ENCODE results near the gene IGF2BP1.

The IGF2BP1 gene

GRCh38 chr17:49041527-49041926 lies 44.3 kb downstream of the IGF2BP1 start:
- CTCF ChIA-PET = no interaction called here
- Mint-ChIP-seq H3K27me3 (peaks cover 54% of the 10 kb centered on the region), H3K4me1 (no peaks in the 10 kb centered on the region), H3K4me3 (no peak overlapping the region), H3K27ac (no peak overlapping the region), H3K9me3 (no peaks in the 10 kb centered on the region), H3K36me3 (no peaks in the 10 kb centered on the region)
- DNase-seq = no peak

- Mint-ChIP-seq H3K4me3 (no peak overlapping the region), H3K27me3 (peaks cover 43% of the 10 kb centered on the region)
- CTCF ChIA-PET = interaction anchor here (0.7 to 1.7 kb wide), 5 partner anchors 10 to 372 kb away, joined by 3 to 9 read pairs (median 4); no protein-coding TSS in a partner anchor
Measured at GRCh38 chr17:49045376-49045775, 48.2 kb downstream of the IGF2BP1 start.

DNA sequence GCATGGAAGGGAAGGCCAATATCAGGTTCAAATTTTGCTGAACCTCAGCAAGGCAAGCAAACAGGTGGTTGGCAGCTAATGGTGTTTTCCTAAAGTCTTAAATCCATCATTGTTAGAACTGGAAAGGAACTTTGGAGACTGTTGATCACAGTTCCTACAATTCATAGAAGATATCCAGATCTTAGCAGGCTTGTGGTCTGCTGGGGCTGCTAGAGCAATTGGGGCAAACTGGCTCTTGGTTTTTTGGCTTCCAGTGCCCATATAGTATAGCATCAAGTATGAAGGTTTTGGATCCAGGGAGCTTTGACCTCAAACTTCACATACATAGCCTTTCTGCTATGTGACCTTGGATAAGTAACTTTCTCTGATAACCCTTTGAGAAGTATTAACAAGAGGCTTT lies 49.7 kb downstream of the IGF2BP1 start:
- no peaks in the 10 kb centered on the region for H3K36me3 Mint-ChIP-seq

More at GRCh38 chr17:49045376-49045775, 48.2 kb downstream of the IGF2BP1 start:
- no peaks in the 10 kb centered on the region for H3K4me1 Mint-ChIP-seq
- DNase-seq = no peak
- no peak overlapping the region for H3K27ac Mint-ChIP-seq
- no peaks in the 10 kb centered on the region for H3K9me3 Mint-ChIP-seq
- H3K36me3 Mint-ChIP-seq = no peaks in the 10 kb centered on the region

GRCh38 chr17:49049265-49049664 lies 52.1 kb downstream of the IGF2BP1 start:
- CTCF ChIA-PET = no interaction called here

More for the DNA sequence above, 49.7 kb downstream of the IGF2BP1 start:
- Mint-ChIP-seq H3K27me3 (peaks cover 42% of the 10 kb centered on the region), H3K4me1 (no peaks in the 10 kb centered on the region), H3K4me3 (no peak overlapping the region), H3K27ac (no peak overlapping the region), H3K9me3 (no peaks in the 10 kb centered on the region)
- CTCF ChIA-PET = interaction anchor here (0.6 to 1.7 kb wide), 2 partner anchors 14 to 312 kb away, joined by 3 to 8 read pairs; no protein-coding TSS in a partner anchor
- no peak for DNase-seq

GRCh38 chr17:49050611-49051010 lies 53.4 kb downstream of the IGF2BP1 start:
- Mint-ChIP-seq H3K4me1 (no peaks in the 10 kb centered on the region), H3K4me3 (no peak overlapping the region), H3K27ac (no peak overlapping the region), H3K9me3 (no peaks in the 10 kb centered on the region), H3K27me3 (peaks cover 42% of the 10 kb centered on the region), H3K36me3 (no peaks in the 10 kb centered on the region)
- CTCF ChIA-PET = no interaction called here
- DNase-seq = no peak

More at GRCh38 chr17:49049265-49049664, 52.1 kb downstream of the IGF2BP1 start:
- H3K27me3 Mint-ChIP-seq = peaks cover 44% of the 10 kb centered on the region
- no peak overlapping the region for H3K27ac Mint-ChIP-seq
- no peaks in the 10 kb centered on the region for H3K4me1 Mint-ChIP-seq
- no peaks in the 10 kb centered on the region for H3K9me3 Mint-ChIP-seq
- no peak overlapping the region for H3K4me3 Mint-ChIP-seq
- no peak for DNase-seq
- H3K36me3 Mint-ChIP-seq = no peaks in the 10 kb centered on the region

DNA sequence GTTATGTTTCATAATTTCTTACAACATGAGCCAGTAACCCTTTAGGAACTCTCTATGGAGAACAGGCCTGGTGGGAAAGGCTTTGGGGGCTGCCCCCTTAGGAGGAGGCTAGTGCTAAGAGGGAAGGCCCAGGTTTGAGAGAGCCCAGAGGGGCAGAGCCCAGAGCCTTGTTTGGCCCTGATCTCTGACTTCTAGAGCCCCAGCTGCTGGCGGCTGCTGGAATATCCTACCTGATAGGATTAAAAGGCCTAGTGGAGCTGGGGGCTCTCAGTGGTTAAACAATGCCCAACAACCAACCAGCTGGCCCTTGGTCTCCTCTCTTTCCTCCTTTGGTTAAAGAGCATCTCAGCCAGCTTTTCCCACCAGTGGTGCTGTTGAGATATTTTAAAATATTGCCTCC lies 54.1 kb downstream of the IGF2BP1 start:
- no peak overlapping the region for H3K27ac Mint-ChIP-seq
- CTCF ChIA-PET = interaction anchor here (0.6 kb wide), 1 partner anchor 166 kb away, joined by 4 read pairs; no protein-coding TSS in a partner anchor
- H3K36me3 Mint-ChIP-seq = no peaks in the 10 kb centered on the region
- no peak overlapping the region for H3K4me3 Mint-ChIP-seq
- peaks cover 40% of the 10 kb centered on the region for H3K27me3 Mint-ChIP-seq
- H3K4me1 Mint-ChIP-seq = peaks cover 4% of the 10 kb centered on the region
- no peaks in the 10 kb centered on the region for H3K9me3 Mint-ChIP-seq
- DNase-seq = no peak

DNA sequence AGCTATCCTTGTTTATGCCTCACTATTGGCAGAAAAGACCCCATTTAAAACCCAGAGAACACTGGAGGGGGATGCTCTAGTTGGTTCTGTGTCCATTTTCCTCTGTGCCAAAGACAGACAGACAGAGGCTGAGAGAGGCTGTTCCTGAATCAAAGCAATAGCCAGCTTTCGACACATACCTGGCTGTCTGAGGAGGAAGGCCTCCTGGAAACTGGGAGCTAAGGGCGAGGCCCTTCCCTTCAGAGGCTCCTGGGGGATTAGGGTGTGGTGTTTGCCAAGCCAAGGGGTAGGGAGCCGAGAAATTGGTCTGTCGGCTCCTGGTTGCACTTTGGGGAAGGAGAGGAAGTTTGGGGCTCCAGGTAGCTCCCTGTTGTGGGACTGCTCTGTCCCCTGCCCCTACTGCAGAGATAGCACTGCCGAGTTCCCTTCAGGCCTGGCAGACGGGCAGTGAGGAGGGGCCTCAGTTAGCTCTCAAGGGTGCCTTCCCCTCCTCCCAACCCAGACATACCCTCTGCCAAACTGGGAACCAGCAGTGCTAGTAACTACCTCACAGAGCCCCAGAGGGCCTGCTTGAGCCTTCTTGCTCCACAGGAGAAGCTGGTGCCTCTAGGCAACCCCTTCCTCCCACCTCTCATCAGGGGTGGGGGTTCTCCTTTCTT lies 56.1 kb downstream of the IGF2BP1 start:
- H3K27me3 Mint-ChIP-seq = peaks cover 34% of the 10 kb centered on the region
- CTCF ChIA-PET = interaction anchor here (1.4 to 3.1 kb wide), 2 partner anchors 17 to 21 kb away, joined by 7 to 11 read pairs; no protein-coding TSS in a partner anchor
- no peak overlapping the region for H3K4me3 Mint-ChIP-seq
- H3K27ac Mint-ChIP-seq = no peak overlapping the region
- H3K9me3 Mint-ChIP-seq = no peaks in the 10 kb centered on the region
- peaks cover 4% of the 10 kb centered on the region for H3K4me1 Mint-ChIP-seq
- H3K36me3 Mint-ChIP-seq = no peaks in the 10 kb centered on the region
- DNase-seq = no peak

DNA sequence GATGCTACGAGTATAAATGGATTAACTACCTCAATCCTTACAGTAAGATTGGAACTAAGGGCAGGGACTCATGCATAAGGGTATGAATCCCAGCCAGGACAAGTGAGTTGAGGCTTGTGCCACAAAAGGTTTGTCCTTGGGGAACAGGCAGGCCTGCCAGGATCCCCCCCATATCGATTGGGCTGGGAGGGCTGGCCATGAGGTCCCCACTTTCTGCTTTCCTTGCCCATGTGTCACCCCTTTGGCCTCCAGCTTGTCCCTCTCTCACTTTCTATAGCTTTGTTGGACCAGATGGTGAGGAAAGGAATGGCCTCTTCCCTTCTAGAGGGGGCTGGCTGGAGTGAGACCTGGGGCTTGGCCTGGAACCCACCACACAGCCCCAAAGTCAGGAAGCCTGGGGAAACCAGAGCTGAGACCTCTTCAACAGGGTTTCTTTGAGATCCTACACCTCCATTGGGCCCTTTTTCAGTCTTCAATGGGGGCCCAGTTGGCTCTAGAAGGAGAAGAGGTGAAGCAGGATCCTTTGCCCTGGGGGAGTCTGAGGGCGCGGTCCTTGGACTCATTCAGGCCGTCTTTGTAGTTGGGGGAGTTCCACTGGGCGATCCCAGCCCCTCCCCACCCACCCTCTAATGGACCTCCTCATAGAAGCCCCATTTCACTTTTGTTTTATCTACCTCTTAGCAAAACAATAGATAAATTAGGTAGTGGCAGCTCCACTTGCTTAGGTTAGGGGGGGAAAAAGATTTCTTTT lies 57.3 kb downstream of the IGF2BP1 start:
- no peak for DNase-seq
- H3K27ac Mint-ChIP-seq = no peak overlapping the region
- H3K36me3 Mint-ChIP-seq = no peaks in the 10 kb centered on the region
- peaks cover 36% of the 10 kb centered on the region for H3K27me3 Mint-ChIP-seq
- H3K4me1 Mint-ChIP-seq = peaks cover 4% of the 10 kb centered on the region
- H3K9me3 Mint-ChIP-seq = no peaks in the 10 kb centered on the region
- CTCF ChIA-PET = interaction anchor here (3.1 kb wide), 1 partner anchor 19 kb away, joined by 11 read pairs; no protein-coding TSS in a partner anchor
- H3K4me3 Mint-ChIP-seq = no peak overlapping the region

- no peaks in the 10 kb centered on the region for H3K9me3 Mint-ChIP-seq
- H3K4me1 Mint-ChIP-seq = peaks cover 4% of the 10 kb centered on the region
- H3K36me3 Mint-ChIP-seq = no peaks in the 10 kb centered on the region
- H3K4me3 Mint-ChIP-seq = no peak overlapping the region
- CTCF ChIA-PET = interaction anchor here (1.0 to 3.1 kb wide), 2 partner anchors 19 to 22 kb away, joined by 3 to 11 read pairs; no protein-coding TSS in a partner anchor
- H3K27ac Mint-ChIP-seq = no peak overlapping the region
- H3K27me3 Mint-ChIP-seq = peaks cover 36% of the 10 kb centered on the region
- DNase-seq = no peak
Measured at GRCh38 chr17:49055181-49055927, 58.2 kb downstream of the IGF2BP1 start.

GRCh38 chr17:49061524-49061943 lies 64.3 kb downstream of the IGF2BP1 start:
- H3K4me1 Mint-ChIP-seq = no peaks in the 10 kb centered on the region
- DNase-seq = no peak
- no peak overlapping the region for H3K27ac Mint-ChIP-seq
- CTCF ChIA-PET = no interaction called here
- no peak overlapping the region for H3K4me3 Mint-ChIP-seq
- peaks cover 12% of the 10 kb centered on the region for H3K27me3 Mint-ChIP-seq
- H3K36me3 Mint-ChIP-seq = no peaks in the 10 kb centered on the region
- H3K9me3 Mint-ChIP-seq = no peaks in the 10 kb centered on the region

GRCh38 chr17:49063652-49064051 lies 66.5 kb downstream of the IGF2BP1 start:
- CTCF ChIA-PET = no interaction called here
- peaks cover 11% of the 10 kb centered on the region for H3K27me3 Mint-ChIP-seq
- no peak for DNase-seq
- H3K4me3 Mint-ChIP-seq = no peak overlapping the region
- no peaks in the 10 kb centered on the region for H3K36me3 Mint-ChIP-seq
- H3K4me1 Mint-ChIP-seq = no peaks in the 10 kb centered on the region
- H3K27ac Mint-ChIP-seq = no peak overlapping the region
- no peaks in the 10 kb centered on the region for H3K9me3 Mint-ChIP-seq

GRCh38 chr17:49067163-49067562 lies 70.0 kb downstream of the IGF2BP1 start:
- Mint-ChIP-seq H3K27me3 (peaks cover 9% of the 10 kb centered on the region), H3K4me3 (no peak overlapping the region), H3K9me3 (no peaks in the 10 kb centered on the region), H3K27ac (no peak overlapping the region), H3K4me1 (no peaks in the 10 kb centered on the region), H3K36me3 (no peaks in the 10 kb centered on the region)
- CTCF ChIA-PET = no interaction called here
- DNase-seq = no peak

DNA sequence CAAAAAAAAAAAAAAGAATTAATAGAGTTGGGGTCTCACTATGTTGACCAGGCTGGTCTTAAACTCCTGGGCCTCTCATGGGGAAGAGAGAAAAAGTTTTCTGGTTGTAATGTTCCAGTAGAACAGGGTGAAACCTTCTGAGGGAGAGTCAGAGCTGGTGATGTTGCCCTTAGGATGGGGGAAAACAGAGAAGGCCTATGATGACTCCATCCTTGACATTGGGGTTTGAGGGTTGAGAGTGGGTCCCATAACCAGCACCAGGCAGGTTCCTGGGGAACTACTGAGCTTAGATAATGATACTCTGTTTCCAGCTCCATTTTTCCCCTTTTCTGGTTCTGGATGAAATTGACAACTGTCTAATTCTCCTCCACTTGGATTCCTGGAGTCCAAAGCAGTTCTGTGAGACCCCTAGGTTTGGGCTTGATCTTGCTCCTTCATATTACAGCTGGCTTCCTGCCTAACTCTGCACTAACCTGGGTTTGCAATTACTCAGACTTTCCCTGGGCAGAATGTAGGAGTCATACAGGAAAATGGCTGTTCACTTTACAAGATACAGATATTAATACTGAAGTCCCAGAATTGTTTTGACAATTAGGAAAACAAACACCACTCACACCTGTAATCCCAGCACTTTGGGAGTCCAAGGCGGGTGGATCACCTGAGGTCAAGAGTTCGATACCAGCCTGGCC lies 72.5 kb downstream of the IGF2BP1 start:
- no peaks in the 10 kb centered on the region for H3K36me3 Mint-ChIP-seq
- no peaks in the 10 kb centered on the region for H3K9me3 Mint-ChIP-seq
- peaks cover 24% of the 10 kb centered on the region for H3K27me3 Mint-ChIP-seq
- CTCF ChIA-PET = no interaction called here
- no peak overlapping the region for H3K27ac Mint-ChIP-seq
- no peak for DNase-seq
- no peak overlapping the region for H3K4me3 Mint-ChIP-seq
- H3K4me1 Mint-ChIP-seq = no peaks in the 10 kb centered on the region

DNA sequence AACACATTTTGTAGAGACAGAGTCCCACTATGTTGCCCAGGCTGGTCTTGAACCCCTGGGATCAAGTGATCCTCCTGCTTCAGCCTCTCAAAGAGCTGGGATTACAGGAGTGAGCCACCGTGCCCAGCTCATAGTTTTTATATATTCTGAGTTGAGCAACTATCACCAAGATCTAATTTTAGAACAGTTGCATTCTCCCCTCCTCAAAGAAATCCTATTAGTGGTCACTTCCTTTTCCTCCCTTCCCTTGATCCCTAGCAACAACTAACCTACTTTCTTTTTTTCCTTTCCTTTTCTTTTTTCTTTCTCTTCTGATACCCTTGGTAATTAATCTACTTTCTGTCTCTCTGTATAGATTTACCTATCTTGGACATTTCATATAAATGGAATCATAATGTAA lies 73.9 kb downstream of the IGF2BP1 start:
- Mint-ChIP-seq H3K9me3 (no peaks in the 10 kb centered on the region), H3K27me3 (peaks cover 24% of the 10 kb centered on the region), H3K4me1 (no peaks in the 10 kb centered on the region), H3K36me3 (no peaks in the 10 kb centered on the region), H3K27ac (no peak overlapping the region), H3K4me3 (no peak overlapping the region)
- CTCF ChIA-PET = no interaction called here
- no peak for DNase-seq
